HEK293T (cell line): Measurements from ENCODE around the gene PTPRM.

Source experiments
- L3MBTL2 ChIP-seq: fragments of 450-650 bp; conservative IDR thresholded peaks from 2 replicates; pipeline ENCODE4 v1.6.1; 2016; ENCODE audit warnings: mild to moderate bottlenecking
- ZNF384 ChIP-seq: fragments of 450-650 bp; IDR thresholded peaks from 2 replicates; pipeline ENCODE4 v1.6.1; 2016

- no peak for TF ChIP-seq L3MBTL2
- no peak for TF ChIP-seq ZNF384
These were observed 101.3 kb downstream of the PTPRM start for GRCh38 chr18:7668392-7668791.
